CD4-positive, alpha-beta T cell treated with Interleukin-21 for 1 hour (primary cell): ENCODE results near the gene LIPG.

Experiments
- DNase-seq: peaks from one replicate; pipeline ENCODE4 v3.0.0-alpha.2; 2020

The LIPG gene

GRCh38 chr18:49546719-49547273, 15.1 kb upstream of the LIPG start:
- no peak for DNase-seq

- DNase-seq = no peak
Measured at GRCh38 chr18:49547701-49548100, 14.2 kb upstream of the LIPG start.

GRCh38 chr18:49548229-49548636, 13.6 kb upstream of the LIPG start:
- no peak for DNase-seq

- no peak for DNase-seq
Measured at GRCh38 chr18:49550621-49551339, 11.1 kb upstream of the LIPG start.

DNA sequence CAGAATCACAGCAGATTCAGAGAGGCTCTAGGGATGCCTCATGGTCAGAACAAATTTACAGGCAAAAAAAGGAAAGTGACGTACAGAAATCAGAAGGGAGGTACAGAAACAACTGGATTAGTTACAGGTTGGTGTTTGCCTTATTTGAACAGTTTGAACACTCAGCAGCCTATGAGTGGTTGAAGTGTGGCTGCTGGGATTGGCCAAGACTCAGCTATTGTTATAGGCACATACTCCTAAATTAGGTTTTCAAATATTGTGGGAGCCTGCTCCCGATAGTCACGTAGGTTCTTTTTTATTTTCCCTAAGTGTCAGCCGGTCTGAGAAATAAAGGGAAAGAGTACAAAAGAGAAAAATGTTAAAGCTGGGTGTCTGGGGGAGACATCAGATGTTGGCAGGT, 8.9 kb upstream of the LIPG start:
- no peak for DNase-seq

DNA sequence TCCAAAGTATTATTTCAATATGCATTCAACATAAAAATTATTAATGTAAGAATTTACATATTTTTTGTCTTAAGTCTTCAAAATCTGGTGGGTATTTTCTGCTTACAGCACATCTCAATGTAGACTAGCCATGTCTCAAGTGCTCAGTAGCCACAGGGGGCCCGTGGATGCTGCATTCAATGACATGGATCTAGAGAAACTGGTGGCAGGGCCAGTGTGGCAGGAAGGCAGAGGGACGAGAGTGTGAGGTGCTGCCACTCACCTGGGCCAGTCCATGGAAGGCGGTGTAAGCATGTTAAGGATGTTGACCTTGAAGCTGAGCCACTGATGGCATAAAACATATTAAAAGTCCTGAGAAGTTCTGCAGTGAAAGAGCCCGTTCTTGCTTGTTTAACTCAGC, 6.2 kb upstream of the LIPG start:
- no peak for DNase-seq

DNA sequence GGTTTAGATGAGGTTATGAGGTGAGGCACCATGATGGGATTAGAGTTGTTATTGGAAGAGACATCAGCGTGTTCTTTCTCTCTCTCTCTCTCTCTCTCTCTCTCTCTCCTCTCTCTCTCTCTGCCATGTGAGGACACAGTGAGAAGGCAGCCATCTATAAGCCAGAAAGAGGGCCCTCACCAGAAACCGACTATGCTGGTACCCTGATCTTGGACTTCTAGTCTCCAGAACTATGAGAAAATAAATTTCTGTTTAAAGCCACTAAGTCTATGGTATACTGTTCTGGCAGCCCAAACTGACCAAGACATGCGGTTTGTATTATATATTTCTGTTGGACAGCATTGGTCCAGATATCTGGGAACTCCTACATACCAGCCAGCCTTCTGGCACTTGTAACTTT, 3.5 kb upstream of the LIPG start:
- DNase-seq = no peak

DNA sequence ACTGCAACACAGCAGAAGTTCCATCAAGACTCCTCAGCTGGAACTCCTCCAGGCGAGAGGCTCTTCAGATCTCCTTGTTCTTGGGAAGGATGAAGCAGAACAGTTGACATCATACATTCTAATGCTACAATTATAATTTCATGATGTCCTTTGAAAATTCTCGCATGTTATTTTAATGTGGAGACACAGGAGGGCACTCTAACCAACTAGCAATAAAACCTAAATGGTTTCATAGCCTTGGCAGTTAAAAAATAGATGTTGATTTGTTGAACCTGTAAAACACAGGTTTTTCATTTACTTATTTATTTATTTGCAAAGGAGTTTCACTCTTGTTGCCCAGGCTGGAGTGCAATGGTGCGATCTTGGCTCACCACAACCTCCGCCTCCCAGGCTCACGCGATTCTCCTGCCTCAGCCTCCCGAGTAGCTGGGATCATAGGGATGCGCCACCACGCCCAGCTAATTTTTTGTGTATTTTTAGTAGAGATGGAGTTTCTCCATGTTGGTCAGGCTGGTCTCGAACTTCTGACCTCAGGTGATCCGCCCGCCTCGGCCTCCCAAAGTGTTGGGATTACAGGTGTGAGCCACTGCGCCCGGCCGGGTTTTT, 2.4 kb upstream of the LIPG start:
- DNase-seq = peak; percentile 40

GRCh38 chr18:49560277-49560623, 1.6 kb upstream of the LIPG start:
- no peak for DNase-seq

DNA sequence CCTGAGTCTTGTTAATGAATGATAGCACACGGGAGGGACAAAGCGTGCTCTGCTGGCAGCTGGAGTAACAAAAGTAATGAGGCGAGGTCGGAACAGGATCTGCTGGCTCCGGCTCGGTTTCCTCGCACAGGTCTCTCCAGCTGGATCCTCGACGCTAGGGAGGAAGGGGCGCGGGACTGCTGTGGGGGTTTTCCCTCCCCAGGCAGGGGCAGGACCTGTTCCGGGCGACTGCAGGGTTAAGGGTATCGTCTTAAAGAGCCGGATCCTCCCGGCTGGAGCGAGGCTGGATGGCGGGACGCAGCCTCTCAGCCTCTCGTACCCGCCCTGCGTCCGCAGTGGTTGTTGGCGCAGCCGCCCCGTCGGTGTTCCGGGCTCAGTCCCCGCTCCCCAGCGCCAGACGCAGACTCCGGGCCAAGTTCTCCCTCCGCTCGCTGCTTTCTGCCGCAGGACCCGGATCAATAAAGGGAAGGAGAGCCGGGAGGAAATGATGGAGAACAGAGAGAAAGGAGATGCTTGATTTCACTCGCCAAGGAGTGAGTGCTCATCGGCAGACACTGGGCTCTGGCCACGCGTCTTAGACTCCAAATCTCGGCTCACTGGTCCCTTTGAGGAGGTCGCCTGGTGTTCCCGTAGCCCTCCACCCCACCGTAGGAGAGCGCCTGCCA, 1.1 kb upstream of the LIPG start:
- no peak for DNase-seq

DNA sequence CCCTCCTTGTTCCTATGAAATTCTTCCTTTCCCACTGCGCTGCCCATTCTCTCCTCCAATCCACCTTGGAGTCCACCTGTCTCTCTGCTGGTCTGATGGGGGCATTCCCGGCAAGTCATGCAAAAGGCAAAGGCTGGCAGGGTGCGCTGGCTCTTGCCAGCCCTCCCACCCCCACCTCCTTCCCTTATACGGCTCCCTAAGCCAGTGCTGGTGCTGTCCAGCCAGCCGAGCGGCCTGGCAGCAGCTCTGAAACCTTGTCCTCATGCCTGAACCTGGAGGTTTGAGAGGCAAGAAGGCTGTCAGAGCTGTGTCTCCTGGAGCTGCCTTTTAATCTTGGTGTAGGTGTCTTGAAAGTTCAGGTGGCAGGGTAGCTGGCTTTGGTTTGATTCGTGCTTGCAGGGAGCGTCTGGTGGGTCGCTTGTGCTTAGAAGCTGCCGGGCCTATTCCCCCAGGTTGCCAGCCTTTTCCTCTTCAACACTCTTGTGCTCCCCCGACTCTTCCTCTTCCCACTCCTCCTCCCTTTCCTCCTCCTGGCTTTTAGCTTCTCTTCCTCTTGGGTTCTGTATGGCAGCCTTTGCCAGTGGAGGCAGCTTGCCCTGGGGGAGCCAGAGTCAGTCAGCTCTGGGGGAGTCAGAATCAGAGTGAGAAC, 748 bp downstream of the LIPG start:
- no peak for DNase-seq

DNA sequence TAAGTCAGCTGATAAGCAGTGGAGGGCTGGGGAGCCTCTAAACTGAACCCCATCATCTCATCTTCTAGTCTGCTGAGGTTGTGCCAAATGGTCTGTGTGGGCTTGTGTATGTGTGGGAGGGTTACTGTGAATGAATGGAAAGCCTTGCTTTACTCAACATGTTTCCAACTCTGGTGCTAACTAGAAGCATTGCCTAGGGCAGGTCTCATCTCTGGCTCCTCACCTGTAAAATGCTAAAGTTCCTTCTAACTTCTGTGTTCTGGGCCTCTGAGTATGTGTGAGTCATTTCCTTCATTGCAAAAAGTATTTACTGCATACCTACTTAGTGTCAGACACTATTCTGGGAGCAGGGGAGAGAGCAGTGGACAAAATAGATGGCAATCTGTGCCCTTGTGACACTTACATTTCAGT, 1.3 kb downstream of the LIPG start:
- no peak for DNase-seq

GRCh38 chr18:49563701-49564517, 2.1 kb downstream of the LIPG start:
- no peak for DNase-seq

DNA sequence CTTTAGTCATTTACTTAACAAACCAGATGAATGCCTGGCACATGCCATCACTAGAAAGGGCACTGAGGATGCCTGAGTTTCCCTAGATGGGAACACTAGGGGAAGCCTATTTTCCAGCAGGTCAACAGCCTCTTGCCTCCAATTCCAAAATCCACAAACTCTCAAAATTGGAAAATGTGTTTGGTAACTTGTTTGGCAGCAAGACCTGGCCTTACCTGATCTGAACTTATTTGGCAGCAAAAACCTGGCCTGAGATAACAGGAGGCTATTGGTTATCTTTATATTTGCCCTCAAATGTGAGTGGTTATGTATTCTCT, 2.6 kb downstream of the LIPG start:
- DNase-seq = no peak

DNA sequence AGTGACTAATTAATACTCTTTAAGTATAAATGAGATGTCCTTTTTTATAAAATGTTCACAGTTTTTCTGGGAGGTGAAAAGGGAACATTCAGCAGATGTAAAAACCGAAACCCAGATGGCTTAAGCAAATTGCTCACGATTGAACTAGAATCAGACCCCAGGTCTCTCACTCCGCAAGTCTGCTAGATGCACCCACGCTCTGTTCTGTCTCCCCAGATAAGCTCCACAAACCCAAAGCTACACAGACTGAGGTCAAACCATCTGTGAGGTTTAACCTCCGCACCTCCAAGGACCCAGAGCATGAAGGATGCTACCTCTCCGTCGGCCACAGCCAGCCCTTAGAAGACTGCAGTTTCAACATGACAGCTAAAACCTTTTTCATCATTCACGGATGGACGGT, 3.2 kb downstream of the LIPG start:
- no peak for DNase-seq

GRCh38 chr18:49565612-49566011, 3.8 kb downstream of the LIPG start:
- no peak for DNase-seq

- DNase-seq = no peak
Measured at GRCh38 chr18:49566217-49566770, 4.4 kb downstream of the LIPG start.

- no peak for DNase-seq
Measured at GRCh38 chr18:49566985-49567384, 5.1 kb downstream of the LIPG start.

DNA sequence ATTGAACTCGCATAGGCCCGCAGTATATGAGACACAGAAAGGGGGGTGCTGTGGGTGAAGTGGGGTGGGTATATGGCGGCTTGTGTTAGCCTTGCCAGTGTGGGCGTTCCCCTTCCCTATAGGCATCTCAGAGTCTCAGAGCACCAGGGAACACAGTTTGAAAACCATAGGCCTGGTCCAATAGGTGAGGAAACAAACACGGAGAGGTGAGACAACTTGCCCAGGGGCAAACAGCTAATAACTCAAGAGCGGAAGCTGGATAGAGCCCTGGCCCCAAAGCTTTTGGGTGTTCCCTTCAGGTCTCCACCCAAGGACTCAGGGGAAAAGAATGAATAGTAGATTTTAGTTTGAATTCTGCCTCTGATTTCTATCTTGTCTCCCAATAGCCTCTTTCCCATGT, 7.9 kb downstream of the LIPG start:
- DNase-seq = no peak

DNA sequence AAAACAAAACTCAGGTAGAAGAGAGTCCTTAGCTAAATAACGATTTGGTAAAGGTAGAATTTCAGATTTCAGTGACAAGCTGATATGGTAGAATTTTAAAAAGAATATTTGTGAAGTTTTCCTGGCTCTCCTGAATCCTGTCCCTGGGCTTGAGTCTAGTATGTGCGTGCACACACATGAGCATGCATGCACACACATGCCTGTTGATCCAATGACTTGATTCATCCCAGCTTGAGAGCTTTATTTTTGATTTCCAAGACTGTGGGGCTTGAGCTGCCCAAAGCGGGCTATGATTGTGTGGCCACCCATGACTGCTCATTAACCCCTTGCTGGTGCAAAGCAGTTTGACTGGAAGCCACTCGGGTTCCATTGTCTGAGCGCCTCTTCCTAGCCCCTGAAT, 9.0 kb downstream of the LIPG start:
- DNase-seq = no peak

DNA sequence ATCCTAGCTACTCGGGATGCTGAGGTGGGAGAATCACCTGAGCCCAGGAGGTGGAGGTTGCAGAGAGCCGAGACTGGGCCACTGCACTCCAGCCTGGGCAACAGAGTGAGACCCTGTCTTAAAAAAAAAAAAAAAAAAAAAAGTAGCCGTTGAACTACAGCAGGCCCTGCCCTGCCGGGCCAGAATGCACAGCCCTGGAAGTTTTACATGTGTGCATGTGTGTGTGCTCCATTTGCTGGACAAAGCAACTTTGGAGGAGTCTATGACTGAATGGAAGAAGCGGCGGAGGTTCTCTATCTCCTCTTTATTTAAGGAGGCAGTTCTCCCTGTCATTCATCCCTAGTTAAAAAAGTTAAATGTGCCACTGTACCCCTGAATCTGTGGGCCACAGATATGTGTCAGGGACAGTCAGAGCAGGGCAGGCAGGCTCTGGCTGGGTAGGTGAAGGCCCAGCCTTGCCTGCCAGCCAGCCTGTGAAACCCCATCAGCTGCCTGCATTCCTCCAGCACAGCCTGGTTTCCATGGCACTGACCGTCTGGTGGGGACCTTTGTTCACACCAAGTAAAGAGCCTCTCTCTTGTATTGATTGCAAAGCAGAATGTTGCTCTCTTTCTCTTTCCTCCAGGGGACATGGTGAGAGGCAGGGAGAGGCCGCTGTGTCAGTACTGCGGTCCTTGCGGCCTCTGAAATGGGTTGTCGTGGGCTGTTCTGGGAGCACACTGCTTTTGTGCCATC, 10.9 kb downstream of the LIPG start:
- no peak for DNase-seq

- DNase-seq = no peak
Measured at GRCh38 chr18:49573835-49574234, 12.0 kb downstream of the LIPG start.
